GM12878 (cell line): ENCODE results near the gene FLT4. TPM values are rescaled to one million over a fixed set of nuclear protein-coding genes. Genes with fewer than 3 reads are reported as not detected.

ENCODE experiments used
- ATAC-seq: fragments of 200-7000 bp; cut with Tn5 transposase; 3 replicates; pipeline ENCODE4 v1.9.1; 2020; ENCODE audit warnings: mild to moderate bottlenecking, moderate library complexity
- BruUV-seq: library from RNA; stranded (reverse); fragments of 400-500 nt; replicated peaks from 2 replicates; lab custom pipeline; 2021; lab: Mats Ljungman, UMichigan
- CTCF ChIA-PET: fragments of 300-600 bp; sonication (Branson Sonifier 250); formaldehyde crosslinking; extraction: SDS; loops from one replicate; lab custom pipeline; 2021; ENCODE audit warnings: inconsistent platforms; lab: Yijun Ruan, JAX
- POLR2A ChIA-PET: fragments of 350-600 bp; formaldehyde crosslinking; extraction: SDS; loops from one replicate; lab custom pipeline; 2021; ENCODE audit warnings: inconsistent platforms; lab: Charles Lee
- RAD21 ChIA-PET: fragments of 300-600 bp; sonication (Branson Sonifier 250); formaldehyde crosslinking; loops from one replicate; lab custom pipeline; 2023; ENCODE audit warnings: antibody characterized with exemption; ENCODE audit not compliant: unreplicated experiment; lab: Charles Lee
- SMC1A ChIA-PET: fragments of 300-600 bp; sonication (Branson Sonifier 250); formaldehyde crosslinking; loops from one replicate; lab custom pipeline; 2023; ENCODE audit not compliant: unreplicated experiment, uncharacterized antibody; lab: Charles Lee
- DNase-seq: peaks from one replicate; pipeline ENCODE4 v3.0.0-alpha.2; 2011; ENCODE audit warnings: low read depth, low spot score
- FAIRE-seq: peaks from 3 replicates; lab custom pipeline; 2011; peaks lifted over from hg19 to GRCh38; lab: Jason Lieb, UNC
- H2AFZ ChIP-seq: 2 replicates; pipeline ENCODE4 v1.6.0; 2011; ENCODE audit warnings: low read depth, low read length, control low read depth; ENCODE audit not compliant: control insufficient read depth
- H3K27ac ChIP-seq: 2 replicates; pipeline ENCODE4 v1.5.1; 2011; ENCODE audit warnings: control low read depth; ENCODE audit not compliant: control insufficient read depth, insufficient read depth
- H3K27me3 ChIP-seq, 2 experiments: replicated peaks in 1 of 2; 2 replicates each; pipeline versions ENCODE4 v1.6.0 to v1.6.1; 2011; ENCODE audit warnings: low read length in 1 of 2; ENCODE audit not compliant: control insufficient read depth in 2 of 2, insufficient read depth in 2 of 2
- H3K36me3 ChIP-seq, 2 experiments: 2 replicates each; pipeline ENCODE4 v1.5.1; 2011; ENCODE audit warnings: low read length in 1 of 2; ENCODE audit not compliant: control insufficient read depth in 2 of 2, insufficient read depth in 2 of 2
- H3K4me1 ChIP-seq: 2 replicates; pipeline ENCODE4 v1.6.1; 2011; ENCODE audit warnings: mild to moderate bottlenecking, low read length, moderate library complexity, mixed read lengths; ENCODE audit not compliant: control insufficient read depth, insufficient read depth
- H3K4me2 ChIP-seq: 2 replicates; pipeline ENCODE4 v1.6.0; 2011; ENCODE audit warnings: control low read depth; ENCODE audit not compliant: control insufficient read depth, insufficient read depth
- H3K4me3 ChIP-seq: fragments of 200-600 bp; sonication (generic); 2 replicates; pipeline ENCODE4 v1.5.1; 2016
- H3K79me2 ChIP-seq: 2 replicates; pipeline ENCODE4 v1.6.0; 2011; ENCODE audit warnings: low read length; ENCODE audit not compliant: control insufficient read depth, insufficient read depth
- H3K9ac ChIP-seq: 2 replicates; pipeline ENCODE4 v1.8.0; 2011; ENCODE audit warnings: low read length, control low read depth, mixed read lengths; ENCODE audit not compliant: control insufficient read depth, insufficient read depth
- H3K9me3 ChIP-seq: replicated peaks from 3 replicates; pipeline ENCODE4 v1.5.1; 2011; ENCODE audit warnings: mild to moderate bottlenecking, low read length; ENCODE audit not compliant: control insufficient read depth, insufficient read depth
- H4K20me1 ChIP-seq: 2 replicates; pipeline ENCODE4 v1.6.0; 2011; ENCODE audit not compliant: control insufficient read depth, insufficient read depth
- BMI1 ChIP-seq: fragments of 450-650 bp; IDR thresholded peaks from 2 replicates; pipeline ENCODE4 v1.6.1; 2016; ENCODE audit warnings: mild to moderate bottlenecking, moderate library complexity, borderline replicate concordance
- EZH2 ChIP-seq: IDR thresholded peaks from 2 replicates; pipeline ENCODE4 v1.6.1; 2012; ENCODE audit warnings: low read depth, mild to moderate bottlenecking, control low read depth, inconsistent platforms, low read length, borderline replicate concordance; ENCODE audit not compliant: control insufficient read depth
- JUND ChIP-seq: IDR thresholded peaks from 2 replicates; pipeline ENCODE4 v1.6.1; 2012; ENCODE audit warnings: low read depth, mild to moderate bottlenecking, low read length, improper control_type of control experiment, moderate library complexity
- MYC ChIP-seq: IDR thresholded peaks from 2 replicates; pipeline ENCODE4 v1.6.1; 2011; ENCODE audit warnings: mild to moderate bottlenecking, low read length, moderate library complexity, inconsistent platforms; ENCODE audit not compliant: insufficient read depth, insufficient replicate concordance, insufficient read length, severe bottlenecking
- POU2F2 ChIP-seq: IDR thresholded peaks from 3 replicates; pipeline ENCODE4 v1.6.1; 2011; ENCODE audit warnings: low read depth, mild to moderate bottlenecking, low read length, borderline replicate concordance
- SMAD1 ChIP-seq: fragments of 450-650 bp; IDR thresholded peaks from 2 replicates; pipeline ENCODE4 v1.6.1; 2018; ENCODE audit warnings: mild to moderate bottlenecking, low read depth; ENCODE audit not compliant: partially characterized antibody
- WGBS: methylation state at CpG from one replicate; pipeline ENCODE4 v1.1.6; 2016; ENCODE audit warnings: low lambda C conversion rate; ENCODE audit not compliant: insufficient replicate concordance, insufficient coverage; ENCODE audit errors: missing lambda C conversion rate; 5-methylcytosine and 5-hydroxymethylcytosine counted together
- in situ Hi-C: fragments of 300-500 bp; cut with MboI; formaldehyde crosslinking; loops from 9 replicates; pipeline ENCODE4 v1.14.3; 2018; ENCODE audit warnings: mixed read lengths
- intact Hi-C: fragments of 100-400 bp; cut with micrococcal nuclease; formaldehyde crosslinking; loops from one replicate; pipeline ENCODE4 v1.14.2; 2022; ENCODE audit not compliant: unreplicated experiment
- polyA plus RNA-seq, 11 experiments: library from polyadenylated mRNA; depleted of rRNA in 4 of 11; unstranded in 6 of 11; stranded (reverse) in 5 of 11; fragments of >200 nt; fragmentation: Nextera tagmentation in 4 of 11; fragmentation: Illumina TruSeq in 1 of 11; extraction: Ambion mirVana in 4 of 11; extraction: Trizol in 1 of 11; gene quantifications; 1 replicate in 1 of 11; 2 replicates in 10 of 11; pipeline versions ENCODE4 v1.2.1 to v1.2.3, GENCODE V29; 2011 to 2016; ENCODE audit warnings: inconsistent platforms in 2 of 11, missing spikeins in 2 of 11, low read depth in 1 of 11
- total RNA-seq, 4 experiments: library from RNA; depleted of rRNA in 3 of 4; stranded (reverse); fragments of >200 nt in 3 of 4; fragmentation: Illumina TruSeq in 1 of 4; extraction: Trizol in 1 of 4; gene quantifications; 2 replicates each; pipeline versions ENCODE4 v1.2.1 to v1.2.3, GENCODE V29; 2013 to 2021
- TF ChIP-seq, protein P1 (sequence below): fragments of 450-650 bp; IDR thresholded peaks from 2 replicates; pipeline ENCODE4 v1.6.1; 2017; ENCODE audit warnings: mild to moderate bottlenecking, moderate library complexity
- TF ChIP-seq, protein P2 (sequence below): IDR thresholded peaks from 2 replicates; pipeline ENCODE4 v1.6.1; 2011; ENCODE audit warnings: borderline replicate concordance, low read depth, mild to moderate bottlenecking, moderate library complexity, low read length; ENCODE audit not compliant: insufficient read depth, poor library complexity, severe bottlenecking
- TF ChIP-seq, protein P3 (sequence below): fragments of 450-650 bp; formaldehyde crosslinking; IDR thresholded peaks from 2 replicates; pipeline ENCODE4 v1.5.0; 2022; ENCODE audit warnings: mild to moderate bottlenecking, missing genetic modification characterization
- TF ChIP-seq, protein P4 (sequence below): IDR thresholded peaks from 2 replicates; pipeline ENCODE4 v1.6.1; 2012; ENCODE audit warnings: low read depth, low read length, improper control_type of control experiment

Gene FLT4
- total and polyA plus RNA-seq, 10 of the 15 experiments (the other 5 are each of a cell fraction or from before 2014, with no cell fraction given) = 0.18 TPM; not detected in 9

DNA sequence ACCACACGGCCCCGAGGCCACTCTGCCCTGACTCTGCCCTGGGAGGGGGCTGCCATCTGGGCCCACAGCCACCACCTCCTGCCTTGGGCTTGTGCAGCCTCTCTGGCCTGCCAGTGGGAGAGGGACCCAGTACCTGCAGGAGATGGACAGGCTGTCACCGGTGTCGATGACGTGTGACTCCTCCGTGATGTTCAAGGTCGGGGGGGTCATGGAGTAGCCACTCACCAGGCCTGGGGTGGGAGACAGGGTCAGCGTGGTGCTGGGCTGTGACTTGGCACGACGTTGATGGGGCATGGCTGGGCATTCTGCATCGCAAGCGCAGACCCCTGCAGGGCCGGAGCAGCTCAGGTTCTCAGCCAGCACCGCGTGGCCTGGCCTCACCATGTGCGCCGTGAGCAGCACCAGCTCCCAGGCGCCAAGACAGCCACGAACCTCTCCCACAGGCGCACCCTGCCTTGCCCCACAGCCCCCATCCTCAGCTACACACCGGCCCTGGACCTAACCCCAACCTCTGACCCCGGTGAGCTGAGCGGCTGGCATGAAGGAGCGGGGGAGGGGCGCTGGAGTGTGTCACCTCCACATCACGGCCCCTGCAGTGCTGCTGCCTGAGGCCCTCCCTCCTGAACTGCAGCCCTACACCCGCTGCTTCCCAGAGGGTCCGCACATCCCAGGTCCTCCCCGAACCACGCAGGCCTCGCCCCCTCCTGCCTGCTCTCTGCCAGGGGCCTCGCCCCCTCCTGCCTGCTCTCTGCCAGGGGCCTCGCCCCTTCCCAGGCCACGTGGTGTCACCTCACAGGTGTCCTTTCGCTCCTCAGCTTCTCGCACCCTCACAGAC lies 17.6 kb downstream of the FLT4 start (continued):
- TF ChIP-seq, protein P1, sequence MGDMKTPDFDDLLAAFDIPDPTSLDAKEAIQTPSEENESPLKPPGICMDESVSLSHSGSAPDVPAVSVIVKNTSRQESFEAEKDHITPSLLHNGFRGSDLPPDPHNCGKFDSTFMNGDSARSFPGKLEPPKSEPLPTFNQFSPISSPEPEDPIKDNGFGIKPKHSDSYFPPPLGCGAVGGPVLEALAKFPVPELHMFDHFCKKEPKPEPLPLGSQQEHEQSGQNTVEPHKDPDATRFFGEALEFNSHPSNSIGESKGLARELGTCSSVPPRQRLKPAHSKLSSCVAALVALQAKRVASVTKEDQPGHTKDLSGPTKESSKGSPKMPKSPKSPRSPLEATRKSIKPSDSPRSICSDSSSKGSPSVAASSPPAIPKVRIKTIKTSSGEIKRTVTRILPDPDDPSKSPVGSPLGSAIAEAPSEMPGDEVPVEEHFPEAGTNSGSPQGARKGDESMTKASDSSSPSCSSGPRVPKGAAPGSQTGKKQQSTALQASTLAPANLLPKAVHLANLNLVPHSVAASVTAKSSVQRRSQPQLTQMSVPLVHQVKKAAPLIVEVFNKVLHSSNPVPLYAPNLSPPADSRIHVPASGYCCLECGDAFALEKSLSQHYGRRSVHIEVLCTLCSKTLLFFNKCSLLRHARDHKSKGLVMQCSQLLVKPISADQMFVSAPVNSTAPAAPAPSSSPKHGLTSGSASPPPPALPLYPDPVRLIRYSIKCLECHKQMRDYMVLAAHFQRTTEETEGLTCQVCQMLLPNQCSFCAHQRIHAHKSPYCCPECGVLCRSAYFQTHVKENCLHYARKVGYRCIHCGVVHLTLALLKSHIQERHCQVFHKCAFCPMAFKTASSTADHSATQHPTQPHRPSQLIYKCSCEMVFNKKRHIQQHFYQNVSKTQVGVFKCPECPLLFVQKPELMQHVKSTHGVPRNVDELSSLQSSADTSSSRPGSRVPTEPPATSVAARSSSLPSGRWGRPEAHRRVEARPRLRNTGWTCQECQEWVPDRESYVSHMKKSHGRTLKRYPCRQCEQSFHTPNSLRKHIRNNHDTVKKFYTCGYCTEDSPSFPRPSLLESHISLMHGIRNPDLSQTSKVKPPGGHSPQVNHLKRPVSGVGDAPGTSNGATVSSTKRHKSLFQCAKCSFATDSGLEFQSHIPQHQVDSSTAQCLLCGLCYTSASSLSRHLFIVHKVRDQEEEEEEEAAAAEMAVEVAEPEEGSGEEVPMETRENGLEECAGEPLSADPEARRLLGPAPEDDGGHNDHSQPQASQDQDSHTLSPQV = no peak
- TF ChIP-seq JUND = no peak
- no peak for TF ChIP-seq EZH2
- TF ChIP-seq MYC = no peak

DNA sequence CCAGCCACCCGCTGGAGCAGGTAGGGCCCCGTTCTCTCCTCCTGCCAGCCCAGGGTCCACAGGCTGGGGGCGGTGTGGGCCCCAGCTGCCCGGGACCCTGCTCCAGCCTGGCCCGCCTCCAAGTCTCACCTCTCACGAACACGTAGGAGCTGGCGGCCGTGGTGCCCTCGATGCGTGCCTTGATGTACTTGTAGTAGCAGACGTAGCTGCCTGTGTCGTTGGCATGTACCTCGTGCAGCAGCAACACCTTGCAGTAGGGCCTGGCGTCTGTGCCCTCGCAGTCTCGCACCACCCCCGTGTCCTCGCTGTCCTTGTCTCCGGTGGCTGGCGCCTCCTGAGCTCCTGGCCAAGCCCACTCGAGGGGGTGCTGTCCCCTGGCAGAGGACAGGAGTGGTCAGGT lies 19.0 kb downstream of the FLT4 start:
- SMC1A ChIA-PET = no interaction called here
- no peak overlapping the region for H2AFZ ChIP-seq
- H3K9me3 ChIP-seq = no peaks in the 10 kb centered on the region
- H3K27me3 ChIP-seq = no peaks in the 10 kb centered on the region; a peak in 2 of 4 replicates
- no peaks in the 10 kb centered on the region for H4K20me1 ChIP-seq
- no peak for FAIRE-seq
- ATAC-seq = no peak
- in situ Hi-C loops = no loop called here
- H3K27ac ChIP-seq = no peak overlapping the region
- DNase-seq = no peak
- no peaks in the 10 kb centered on the region for H3K36me3 ChIP-seq
- no peak overlapping the region for H3K4me3 ChIP-seq
- CTCF ChIA-PET = interaction anchor here (1.0 kb wide), 1 partner anchor 24 kb away, joined by 3 read pairs; no protein-coding TSS in a partner anchor
- H3K4me1 ChIP-seq = no peaks in the 10 kb centered on the region
- H3K9ac ChIP-seq = no peak overlapping the region
- WGBS = 63% methylated on average over 21 of the region's 22 CpGs
- no TSS peak for BruUV-seq
- no peaks in the 10 kb centered on the region for H3K79me2 ChIP-seq
- no peak overlapping the region for H3K4me2 ChIP-seq
- RAD21 ChIA-PET = no interaction called here
- intact Hi-C loops = no loop called here
- POLR2A ChIA-PET = no interaction called here
- TF ChIP-seq BMI1 (no peak), SMAD1 (no peak), POU2F2 (no peak)
- TF ChIP-seq, protein P2, sequence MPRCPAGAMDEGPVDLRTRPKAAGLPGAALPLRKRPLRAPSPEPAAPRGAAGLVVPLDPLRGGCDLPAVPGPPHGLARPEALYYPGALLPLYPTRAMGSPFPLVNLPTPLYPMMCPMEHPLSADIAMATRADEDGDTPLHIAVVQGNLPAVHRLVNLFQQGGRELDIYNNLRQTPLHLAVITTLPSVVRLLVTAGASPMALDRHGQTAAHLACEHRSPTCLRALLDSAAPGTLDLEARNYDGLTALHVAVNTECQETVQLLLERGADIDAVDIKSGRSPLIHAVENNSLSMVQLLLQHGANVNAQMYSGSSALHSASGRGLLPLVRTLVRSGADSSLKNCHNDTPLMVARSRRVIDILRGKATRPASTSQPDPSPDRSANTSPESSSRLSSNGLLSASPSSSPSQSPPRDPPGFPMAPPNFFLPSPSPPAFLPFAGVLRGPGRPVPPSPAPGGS = no peak
- TF ChIP-seq, protein P3, sequence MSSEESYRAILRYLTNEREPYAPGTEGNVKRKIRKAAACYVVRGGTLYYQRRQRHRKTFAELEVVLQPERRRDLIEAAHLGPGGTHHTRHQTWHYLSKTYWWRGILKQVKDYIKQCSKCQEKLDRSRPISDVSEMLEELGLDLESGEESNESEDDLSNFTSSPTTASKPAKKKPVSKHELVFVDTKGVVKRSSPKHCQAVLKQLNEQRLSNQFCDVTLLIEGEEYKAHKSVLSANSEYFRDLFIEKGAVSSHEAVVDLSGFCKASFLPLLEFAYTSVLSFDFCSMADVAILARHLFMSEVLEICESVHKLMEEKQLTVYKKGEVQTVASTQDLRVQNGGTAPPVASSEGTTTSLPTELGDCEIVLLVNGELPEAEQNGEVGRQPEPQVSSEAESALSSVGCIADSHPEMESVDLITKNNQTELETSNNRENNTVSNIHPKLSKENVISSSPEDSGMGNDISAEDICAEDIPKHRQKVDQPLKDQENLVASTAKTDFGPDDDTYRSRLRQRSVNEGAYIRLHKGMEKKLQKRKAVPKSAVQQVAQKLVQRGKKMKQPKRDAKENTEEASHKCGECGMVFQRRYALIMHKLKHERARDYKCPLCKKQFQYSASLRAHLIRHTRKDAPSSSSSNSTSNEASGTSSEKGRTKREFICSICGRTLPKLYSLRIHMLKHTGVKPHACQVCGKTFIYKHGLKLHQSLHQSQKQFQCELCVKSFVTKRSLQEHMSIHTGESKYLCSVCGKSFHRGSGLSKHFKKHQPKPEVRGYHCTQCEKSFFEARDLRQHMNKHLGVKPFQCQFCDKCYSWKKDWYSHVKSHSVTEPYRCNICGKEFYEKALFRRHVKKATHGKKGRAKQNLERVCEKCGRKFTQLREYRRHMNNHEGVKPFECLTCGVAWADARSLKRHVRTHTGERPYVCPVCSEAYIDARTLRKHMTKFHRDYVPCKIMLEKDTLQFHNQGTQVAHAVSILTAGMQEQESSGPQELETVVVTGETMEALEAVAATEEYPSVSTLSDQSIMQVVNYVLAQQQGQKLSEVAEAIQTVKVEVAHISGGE = no peak
- TF ChIP-seq, protein P4, sequence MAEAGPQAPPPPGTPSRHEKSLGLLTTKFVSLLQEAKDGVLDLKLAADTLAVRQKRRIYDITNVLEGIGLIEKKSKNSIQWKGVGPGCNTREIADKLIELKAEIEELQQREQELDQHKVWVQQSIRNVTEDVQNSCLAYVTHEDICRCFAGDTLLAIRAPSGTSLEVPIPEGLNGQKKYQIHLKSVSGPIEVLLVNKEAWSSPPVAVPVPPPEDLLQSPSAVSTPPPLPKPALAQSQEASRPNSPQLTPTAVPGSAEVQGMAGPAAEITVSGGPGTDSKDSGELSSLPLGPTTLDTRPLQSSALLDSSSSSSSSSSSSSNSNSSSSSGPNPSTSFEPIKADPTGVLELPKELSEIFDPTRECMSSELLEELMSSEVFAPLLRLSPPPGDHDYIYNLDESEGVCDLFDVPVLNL = no peak
